DMS114 treated with DMSO at 0.1 percent for 48 hours (cell line): Measurements from ENCODE around the gene AXIN1.

Experiments used
- DNase-seq: peaks from one replicate; lab custom pipeline; 2025; ENCODE audit not compliant: unreplicated experiment; lab: John Stamatoyannopoulos, UW

The AXIN1 gene

DNA sequence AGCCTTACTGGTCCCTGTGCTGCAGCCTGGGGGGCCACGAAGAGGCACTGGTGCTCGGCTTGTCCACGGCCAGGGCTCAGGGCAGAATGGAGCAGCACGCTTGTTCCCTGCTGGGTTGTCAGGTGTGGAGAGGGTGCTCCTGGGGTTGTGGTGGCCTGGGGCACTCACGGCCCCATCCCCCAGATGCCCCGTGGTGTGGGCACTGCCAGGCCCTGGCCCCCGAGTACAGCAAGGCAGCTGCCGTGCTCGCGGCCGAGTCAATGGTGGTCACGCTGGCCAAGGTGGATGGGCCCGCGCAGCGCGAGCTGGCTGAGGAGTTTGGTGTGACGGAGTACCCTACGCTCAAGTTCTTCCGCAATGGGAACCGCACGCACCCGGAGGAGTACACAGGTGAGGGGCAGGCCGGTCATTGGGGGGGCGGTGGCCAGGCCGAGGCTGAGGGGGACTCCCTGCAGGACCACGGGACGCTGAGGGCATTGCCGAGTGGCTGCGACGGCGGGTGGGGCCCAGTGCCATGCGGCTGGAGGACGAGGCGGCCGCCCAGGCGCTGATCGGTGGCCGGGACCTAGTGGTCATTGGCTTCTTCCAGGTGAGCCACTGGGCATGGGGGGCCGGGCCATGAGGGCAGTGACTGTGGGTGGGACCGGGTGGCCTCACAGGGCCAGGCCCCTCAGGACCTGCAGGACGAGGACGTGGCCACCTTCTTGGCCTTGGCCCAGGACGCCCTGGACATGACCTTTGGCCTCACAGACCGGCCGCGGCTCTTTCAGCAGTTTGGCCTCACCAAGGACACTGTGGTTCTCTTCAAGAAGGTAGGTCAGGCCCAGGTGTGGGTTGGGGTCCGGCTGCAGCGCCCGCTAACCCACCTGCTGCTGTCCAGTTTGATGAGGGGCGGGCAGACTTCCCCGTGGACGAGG is 68.1 kb downstream of the AXIN1 start:
- no peak for DNase-seq

DNA sequence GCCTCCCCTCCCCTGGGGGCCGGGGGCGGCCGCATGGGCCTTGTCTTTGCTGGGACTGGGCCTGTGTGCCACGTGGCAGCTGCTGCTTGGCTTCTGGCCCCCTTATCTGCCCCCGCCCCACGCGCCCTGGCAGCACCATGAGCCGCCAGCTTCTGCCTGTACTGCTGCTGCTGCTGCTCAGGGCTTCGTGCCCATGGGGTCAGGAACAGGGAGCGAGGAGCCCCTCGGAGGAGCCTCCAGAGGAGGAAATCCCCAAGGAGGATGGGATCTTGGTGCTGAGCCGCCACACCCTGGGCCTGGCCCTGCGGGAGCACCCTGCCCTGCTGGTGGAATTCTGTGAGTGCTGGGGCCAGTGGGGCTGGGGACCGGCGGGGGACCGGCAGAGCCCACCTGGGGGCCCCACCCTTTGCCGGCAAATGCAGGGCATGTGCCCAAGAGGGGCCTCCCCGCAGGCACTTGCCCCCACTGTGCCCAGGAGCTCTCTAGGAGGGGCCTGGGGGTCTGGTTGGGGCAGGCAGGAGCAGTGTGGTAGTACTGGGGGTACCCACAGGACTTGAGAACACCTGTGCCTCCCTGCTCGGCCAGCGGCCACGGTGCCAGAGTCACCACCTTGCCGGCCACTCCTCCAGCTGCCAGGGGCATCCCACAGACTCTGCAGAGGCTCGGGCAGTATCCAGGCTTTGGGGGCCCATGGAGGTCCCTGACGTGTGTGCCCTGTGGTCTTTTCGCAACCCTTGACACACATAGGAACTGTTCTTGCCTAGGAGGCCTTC is 69.3 kb downstream of the AXIN1 start, which contains the start of gene PDIA2:
Gene PDIA2 (plus strand): TSS at position 132 of the 773 bp plus-strand sequence. CDS start 6 bp downstream, at position 138.
- no peak for DNase-seq

DNA sequence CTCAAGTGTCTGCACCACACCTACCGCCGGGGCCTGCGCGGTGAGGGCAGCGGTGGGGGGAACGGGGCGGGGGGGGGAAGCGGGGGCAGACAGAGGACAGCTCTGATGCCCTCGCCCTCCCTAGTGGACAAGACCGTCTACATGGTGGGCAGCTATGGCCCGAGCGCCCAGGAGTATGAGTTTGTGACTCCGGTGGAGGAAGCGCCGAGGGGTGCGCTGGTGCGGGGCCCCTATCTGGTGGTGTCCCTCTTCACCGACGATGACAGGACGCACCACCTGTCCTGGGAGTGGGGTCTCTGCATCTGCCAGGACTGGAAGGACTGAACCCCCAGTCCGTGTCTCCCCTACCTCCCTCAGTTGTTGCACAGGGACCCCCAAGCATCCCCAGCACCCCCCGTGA is 70.0 kb downstream of the AXIN1 start:
- no peak for DNase-seq

DNA sequence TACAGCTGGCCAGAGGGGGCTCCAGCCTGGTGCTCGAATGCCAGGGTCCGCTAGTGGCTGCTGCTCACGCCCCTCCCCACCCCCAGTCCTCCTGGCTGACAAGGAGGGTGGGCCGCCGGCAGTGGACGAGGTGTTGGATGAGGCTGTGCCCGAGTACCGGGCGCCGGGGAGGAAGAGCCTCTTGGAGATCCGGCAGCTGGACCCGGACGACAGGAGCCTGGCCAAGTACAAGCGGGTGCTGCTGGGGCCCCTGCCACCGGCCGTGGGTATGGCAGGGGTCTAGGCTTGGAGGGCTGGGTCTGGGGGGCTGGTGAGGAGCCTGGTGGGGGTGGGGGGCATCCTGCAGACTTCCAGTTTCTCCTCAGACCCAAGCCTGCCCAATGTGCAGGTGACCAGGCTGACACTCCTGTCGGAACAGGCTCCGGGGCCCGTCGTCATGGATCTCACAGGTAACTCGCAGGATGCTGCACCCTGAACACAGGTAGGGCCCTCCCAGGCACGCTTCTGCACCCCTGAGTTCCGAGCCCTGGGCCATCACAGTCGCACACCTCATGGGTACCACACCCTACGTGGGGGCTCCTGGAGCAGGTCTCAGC is 70.8 kb downstream of the AXIN1 start:
- DNase-seq, result no peak

DNA sequence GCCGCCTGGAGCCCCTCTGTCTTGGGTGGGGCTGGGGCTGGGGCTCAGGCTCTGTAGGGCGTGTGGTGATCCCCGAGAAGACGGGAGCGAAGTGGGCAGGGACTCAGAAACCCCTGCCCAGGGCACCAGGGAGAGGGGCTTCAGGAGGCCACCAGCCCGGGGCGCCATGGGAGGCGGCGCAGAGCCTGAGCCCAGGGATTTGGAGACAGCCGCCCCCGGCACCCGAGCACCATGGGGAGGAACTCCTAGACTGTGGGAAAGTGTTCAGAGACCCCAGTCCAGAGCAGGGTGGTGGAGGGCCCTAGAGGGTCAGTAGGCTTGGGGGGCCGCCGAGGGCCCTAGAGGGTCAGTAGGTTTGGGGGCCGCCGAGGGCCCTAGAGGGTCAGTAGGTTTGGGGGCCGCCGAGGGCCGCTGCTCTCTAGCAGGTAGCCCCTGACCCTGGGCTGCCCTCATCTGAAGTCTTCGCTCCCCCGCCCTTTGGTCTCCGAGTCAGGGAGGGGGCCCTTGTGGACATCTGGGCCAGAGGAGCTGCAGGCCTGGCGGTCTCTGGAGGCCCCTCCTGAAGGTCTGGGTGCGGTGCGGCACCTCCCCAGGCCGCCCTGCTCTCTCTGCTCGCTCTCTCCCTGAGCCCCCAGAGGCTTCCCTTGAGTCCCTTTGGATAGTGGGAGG is 71.4 kb downstream of the AXIN1 start:
- no peak for DNase-seq

DNA sequence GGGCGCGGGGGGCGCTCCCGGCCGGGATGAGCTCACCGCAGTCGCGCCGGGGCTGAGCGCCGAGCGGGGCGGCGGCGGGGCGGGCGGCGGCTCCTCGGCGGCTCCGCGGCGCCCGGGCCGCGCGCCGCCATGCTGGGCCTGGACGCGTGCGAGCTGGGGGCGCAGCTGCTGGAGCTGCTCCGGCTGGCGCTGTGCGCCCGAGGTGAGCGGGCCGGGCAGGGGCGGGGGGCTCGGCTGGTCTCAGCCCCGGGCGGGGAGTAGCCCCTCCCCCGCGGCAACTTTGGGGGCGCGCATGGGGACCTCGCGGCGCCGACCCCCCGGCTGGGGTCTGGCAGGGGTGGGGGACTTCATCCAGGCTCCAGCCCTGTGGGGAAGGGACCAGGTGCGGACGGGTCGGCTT is 72.0 kb downstream of the AXIN1 start, which contains the start of gene ARHGDIG:
Gene ARHGDIG (plus strand): TSS at position 40 of the 400 bp plus-strand sequence. CDS start 90 bp downstream, at position 130.
- no peak for DNase-seq

DNA sequence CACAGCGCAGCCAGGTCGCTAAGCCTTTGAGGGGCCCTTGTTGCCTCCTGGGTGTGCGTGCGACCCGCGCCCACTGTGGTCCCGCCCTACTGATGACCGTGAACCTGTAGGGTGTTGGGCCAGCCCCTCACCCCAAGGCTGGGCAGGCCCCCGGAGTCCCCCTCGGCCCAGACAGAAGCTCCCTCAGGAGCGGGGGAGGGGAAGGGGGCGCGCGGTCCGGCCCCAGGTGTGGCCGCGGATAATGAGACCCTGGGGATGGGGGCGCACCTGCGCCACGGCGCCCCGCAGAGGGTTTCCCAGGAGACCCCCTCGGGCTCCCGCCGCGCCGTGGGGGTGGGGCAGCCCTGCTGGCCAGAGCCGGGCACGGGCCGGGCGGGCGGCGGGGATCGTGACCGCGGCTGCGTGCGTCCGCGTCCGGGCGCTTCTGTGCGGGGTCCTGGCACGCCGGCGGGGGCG is 72.5 kb downstream of the AXIN1 start:
- DNase-seq, result no peak

DNA sequence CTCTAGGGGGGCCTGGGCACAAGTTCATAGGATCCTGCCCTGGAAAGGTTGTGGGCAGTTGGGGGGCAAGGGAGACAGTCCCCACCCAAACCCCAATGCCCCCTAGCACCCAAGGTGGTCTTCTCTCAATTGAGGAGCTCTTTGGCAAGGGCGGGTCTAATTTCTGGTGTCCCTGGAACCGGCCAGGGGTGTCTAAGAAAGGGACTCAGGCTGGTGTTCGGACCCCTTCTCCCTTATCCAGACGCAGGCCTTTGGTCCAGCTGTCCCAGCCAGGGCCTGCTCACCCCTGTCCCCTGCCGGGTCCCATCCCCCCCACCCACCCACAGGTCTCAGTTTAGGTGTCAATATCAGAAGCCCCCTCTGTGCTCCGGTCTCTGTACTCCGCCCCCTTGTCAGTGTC is 73.0 kb downstream of the AXIN1 start:
- DNase-seq, result no peak

DNA sequence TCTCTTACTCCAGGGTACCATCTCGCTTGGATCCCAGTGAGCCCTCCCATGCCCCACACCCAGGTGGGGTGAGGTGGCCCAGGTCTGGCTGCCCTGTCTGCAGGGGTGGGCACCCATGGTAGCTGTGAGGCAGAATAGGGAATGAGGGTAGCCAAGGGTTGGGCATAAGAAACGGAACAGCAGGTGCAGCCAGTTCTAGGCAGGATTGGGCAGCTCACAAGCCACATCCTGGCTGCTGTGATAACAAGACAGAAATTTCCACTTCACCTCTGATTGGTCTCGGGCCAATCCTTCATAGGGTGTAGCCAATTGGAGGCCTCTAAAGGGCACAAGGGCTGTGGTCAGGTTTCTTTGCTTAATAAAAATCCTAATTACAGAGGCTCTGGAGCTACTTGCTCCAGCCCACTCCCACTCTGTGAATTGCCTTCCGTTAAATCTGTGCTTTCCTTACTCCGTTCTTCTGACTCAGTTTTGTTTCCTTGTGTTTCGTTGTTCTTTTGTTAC is 73.6 kb downstream of the AXIN1 start:
- no peak for DNase-seq

DNA sequence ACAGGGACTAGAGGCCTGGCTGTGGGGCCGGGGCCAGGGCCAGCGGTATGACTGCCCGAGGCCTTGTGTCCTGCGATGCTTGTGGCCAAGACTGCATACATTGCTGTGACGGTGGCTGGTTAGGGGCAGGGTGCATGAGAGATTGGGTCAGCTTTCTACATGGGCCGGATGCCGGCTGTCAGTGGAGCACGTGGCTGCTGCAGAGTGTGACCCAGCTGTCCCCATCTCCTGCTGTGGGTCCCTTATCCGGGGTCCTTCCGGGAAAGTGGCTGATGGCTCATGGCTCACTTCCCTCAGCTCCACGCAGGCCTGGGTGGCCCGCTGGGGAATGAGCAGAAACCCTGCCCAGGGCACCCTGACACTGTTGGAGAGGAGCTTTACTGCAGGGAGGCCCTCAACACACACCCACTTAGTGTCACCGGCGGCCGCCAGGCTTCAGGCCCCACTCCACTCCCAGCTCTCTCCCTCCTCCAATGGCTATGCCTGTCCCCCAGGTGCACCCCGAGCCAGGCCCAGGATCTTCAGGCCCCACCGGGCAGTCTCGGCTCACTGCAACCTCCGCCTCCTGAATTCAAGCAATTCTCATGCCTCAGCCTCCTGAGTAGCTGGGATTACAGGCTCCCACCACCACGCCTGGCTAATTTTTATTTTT is 76.0 kb downstream of the AXIN1 start:
- DNase-seq, result no peak

DNA sequence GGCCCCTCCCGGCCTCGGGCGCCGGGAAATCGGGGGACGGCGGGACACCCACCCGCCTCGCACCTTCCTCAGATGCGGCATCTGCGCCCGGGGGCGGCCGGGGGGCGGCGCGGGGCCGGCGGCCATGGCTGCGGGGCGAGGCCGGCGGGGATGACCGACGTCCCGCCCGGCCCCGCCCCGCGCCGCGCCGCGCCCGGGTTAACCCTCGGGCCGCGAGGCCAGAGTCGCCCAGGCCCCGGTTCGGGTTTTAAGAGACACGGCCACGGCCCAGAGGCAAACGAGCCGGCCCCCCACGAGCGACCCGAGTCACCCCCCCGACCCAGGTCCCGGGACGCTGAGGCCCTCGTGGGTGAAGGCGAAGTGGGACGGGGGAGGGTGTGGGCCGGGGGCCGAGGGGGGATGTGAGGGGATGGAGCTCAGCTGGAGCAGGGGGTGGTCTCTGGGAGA is 76.7 kb downstream of the AXIN1 start, which contains the start of gene RGS11:
Gene RGS11 (minus strand): TSS at position 159 of the 447 bp plus-strand sequence. CDS start 33 bp downstream, at position 126.
- no peak for DNase-seq

DNA sequence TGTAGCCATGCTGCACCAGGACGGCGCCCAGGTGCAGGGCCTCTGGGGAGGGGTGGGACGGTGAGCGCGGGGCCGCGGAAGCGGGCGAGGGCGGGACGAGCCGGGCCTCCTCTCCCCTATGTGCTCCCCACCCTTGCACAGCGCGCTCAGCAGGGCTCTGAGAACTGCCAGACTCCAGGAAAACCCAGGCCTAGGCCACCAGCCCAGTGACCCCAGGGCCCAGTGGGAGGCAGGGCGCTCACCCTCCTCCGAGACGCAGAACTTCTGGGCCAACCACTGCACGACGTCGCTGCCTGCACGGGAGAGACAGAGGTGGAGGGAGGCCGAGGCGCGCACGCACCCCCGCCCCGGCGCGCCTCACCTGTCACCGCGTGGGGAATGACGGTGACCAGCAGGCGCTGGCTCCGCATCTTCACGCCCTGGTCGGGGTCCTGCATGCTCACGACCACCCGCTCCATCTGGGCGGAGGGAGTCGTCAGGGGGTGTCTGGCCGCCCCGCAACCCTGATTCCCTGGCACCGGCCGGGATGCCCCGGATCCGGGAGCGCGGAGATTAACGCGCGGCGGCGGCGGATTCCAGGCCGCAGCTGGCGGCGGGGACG is 77.4 kb downstream of the AXIN1 start:
- no peak for DNase-seq

DNA sequence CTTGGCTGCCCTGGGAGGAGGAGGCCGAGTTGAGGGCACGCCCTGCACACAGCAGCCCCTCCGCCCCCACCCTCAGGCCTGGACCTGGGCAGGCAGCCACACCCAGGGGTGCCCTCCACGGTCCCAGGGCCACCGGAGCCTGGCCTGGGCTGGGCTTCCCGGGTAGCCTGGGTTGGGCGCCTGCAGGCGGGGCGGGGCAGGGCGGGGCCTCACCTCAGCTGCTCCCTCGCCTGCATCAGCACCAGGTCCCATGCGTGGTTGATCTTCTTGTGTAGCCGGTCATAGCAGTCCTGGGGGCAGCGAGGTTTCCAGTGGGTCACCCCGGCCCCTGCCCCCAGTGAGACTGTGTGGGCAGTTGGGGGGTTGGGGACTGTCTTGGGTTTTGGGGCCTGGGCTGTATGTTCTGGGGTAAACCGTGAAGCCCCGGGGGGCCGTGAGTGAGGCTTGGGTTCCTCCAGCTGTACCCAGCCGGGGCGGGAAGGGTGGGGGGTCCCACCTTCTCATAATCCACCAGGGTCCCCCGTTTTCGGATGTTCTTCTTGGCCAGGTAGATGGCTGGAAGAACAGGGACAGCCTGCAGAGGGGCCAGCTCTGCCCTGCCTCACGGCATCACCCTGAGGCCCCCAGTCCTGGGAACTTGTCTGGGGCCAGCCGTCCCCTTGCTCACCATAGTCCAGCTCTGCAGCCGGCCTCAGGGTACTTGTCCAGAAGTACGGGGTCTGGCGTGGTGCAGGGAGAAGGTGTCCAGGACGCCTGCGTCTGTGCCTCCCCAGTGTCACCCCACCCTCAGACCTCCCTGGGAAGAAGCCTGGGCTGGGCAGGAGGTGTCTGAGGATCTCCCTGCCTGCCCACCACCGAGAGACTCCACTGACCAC is 78.7 kb downstream of the AXIN1 start:
- DNase-seq, result no peak

DNA sequence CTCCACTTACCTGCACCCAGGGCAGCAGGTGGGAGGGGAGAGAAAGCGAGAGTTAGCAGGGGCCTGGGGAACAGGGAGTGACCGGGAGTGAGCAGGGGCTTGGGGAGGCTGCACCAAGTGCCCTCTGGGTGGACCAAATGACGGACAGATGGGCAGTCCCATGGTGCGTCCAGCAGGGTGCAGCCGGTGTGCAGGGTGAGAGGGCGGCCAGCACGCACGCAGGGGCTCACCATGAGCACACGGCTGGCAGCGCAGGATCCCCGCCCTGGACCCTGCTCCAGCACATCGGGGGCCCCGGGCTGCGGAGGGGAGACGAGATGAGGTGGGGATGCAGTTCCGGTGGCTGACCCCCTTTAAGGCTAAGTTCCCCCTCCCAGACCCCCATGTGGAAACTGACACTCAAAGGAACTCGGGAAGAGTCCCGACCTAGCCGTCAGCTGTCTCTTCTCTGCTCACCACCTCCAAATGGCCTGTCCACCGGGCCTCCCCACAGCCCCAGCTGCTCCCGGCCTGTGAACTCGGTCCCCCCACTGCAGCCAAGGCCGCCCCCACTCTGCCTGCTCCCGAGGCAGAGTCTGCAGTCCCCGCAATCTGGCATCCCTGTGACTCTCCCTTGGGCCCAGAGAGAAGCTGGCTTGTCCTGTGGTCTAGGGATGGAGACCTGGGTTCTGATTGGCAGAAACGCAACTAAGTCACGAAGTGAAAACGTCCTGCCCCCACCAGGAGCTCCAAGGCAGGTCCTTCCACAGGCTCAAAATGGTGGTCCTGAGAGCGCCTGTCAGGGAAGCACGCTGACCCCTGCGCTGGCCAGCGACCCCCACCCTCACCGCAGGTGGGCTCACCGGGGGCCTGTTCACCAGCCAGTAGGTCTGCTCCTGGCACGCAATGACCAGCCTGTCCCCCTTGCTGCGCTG is 79.6 kb downstream of the AXIN1 start:
- DNase-seq, result no peak

DNA sequence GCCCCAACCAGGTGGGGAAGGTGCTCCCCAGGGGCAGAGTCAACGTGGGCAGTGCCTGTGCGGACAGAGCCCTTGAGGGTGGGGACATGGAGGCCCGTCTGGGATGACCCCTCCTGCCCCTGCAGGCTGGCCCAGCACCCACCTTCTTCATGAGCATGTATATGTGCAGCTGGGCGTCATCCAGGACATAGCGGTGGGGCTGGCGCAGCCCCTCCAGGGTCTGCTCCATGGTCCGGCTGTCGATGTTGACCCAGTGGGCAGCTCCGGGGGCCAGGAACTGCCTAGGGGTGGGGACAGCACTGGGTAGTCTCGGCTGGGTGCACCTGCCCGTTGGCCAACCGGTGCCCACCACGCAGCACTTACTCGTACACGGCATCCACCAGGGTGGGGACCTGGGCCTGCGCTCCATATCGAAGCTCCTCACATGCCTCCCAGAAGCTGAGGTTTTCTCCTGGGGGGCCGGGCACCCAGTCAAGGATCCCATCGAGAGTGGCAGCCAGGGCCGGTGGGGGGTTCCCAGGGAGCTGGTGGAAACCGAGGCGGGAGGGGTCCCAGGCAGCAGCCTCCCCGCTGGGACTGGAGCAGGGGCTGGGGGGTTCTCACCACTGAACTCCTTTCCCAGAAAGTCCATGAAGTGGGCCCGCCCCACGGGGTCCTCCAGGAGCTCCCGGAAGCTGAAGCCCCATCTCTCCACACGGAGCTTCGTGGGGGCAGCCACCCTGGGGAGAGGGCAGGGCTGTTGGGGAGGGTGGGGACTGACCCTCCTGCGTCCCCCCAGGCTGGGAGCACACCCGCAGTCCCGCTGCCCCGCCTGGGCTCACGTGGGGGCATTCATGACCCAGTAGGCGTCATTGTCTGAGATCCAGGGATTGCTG is 81.9 kb downstream of the AXIN1 start:
- DNase-seq, result no peak

DNA sequence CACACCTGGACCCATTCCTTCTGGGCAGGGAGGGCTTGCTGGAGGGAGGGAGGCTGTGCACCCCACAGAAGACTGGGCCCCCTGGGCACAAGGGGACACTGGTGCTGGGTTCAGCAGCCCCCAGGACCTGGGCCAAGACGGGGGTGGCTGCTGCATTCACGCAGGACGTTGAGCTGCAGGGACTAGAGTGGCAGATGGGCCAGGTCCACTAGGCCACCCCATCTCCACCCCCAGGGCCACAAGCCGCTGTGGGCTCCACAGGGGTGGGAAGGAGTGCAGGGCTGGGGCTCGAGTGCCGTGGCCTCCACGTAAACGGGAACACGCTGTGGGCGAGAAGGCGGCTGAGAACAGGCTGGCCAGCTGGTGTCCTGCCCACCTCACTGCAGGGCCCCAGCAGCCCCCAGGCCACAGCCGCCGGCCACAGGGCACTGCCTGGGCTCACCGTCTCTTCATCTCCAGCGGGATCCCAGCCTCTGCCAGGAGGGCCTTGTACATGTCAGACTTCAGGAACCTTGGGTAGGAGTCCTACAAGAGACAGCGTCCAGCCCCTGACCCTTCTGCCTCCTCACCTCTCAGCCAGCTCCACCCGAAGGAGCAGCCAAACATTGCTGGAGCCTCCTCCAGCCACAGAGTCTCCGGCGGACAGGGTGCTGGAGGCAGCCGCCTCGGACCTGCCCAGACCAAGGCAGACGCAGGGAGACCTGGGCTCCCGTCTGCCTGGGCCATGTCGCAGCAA is 83.3 kb downstream of the AXIN1 start:
- DNase-seq, result no peak
